CD4-positive, CD25-positive, alpha-beta regulatory T cell (primary cell): ENCODE measurements around the gene PLEKHM3. TPM values are rescaled to one million over a fixed set of nuclear protein-coding genes. Genes with fewer than 3 reads are reported as not detected.

Experiments used
- ATAC-seq, 2 donors: fragments of 150-1000 bp; cut with Tn5 transposase; one replicate each; pipeline ENCODE4 v1.10.0; 2021; ENCODE audit warnings: low read depth in 2 of 2, moderate number of reproducible peaks in 2 of 2, moderate library complexity in 1 of 2
- DNase-seq, 3 donors: peaks; one replicate each; pipeline versions ENCODE4 v3.0.0 to v3.0.0-alpha.2; 2012 to 2022; ENCODE audit warnings: mixed read lengths in 1 of 3
- H3K27ac ChIP-seq: one replicate; pipeline ENCODE4 v1.7.0; 2013; ENCODE audit warnings: mild to moderate bottlenecking, low read length; ENCODE audit not compliant: insufficient read depth, poor library complexity, severe bottlenecking
- H3K27me3 ChIP-seq: one replicate; pipeline ENCODE4 v1.7.0; 2013; ENCODE audit warnings: low read length; ENCODE audit not compliant: control insufficient read depth, insufficient read depth
- H3K36me3 ChIP-seq: one replicate; pipeline ENCODE4 v1.7.0; 2013; ENCODE audit warnings: mild to moderate bottlenecking, low read length, moderate library complexity; ENCODE audit not compliant: control insufficient read depth, insufficient read depth
- H3K4me1 ChIP-seq: 2 replicates; pipeline ENCODE4 v1.7.0; 2013; ENCODE audit warnings: mild to moderate bottlenecking, low read length; ENCODE audit not compliant: insufficient read depth, control insufficient read depth, poor library complexity, severe bottlenecking
- H3K4me3 ChIP-seq: one replicate; pipeline ENCODE4 v1.7.0; 2013; ENCODE audit warnings: low read depth, mild to moderate bottlenecking, low read length, moderate library complexity
- H3K9me3 ChIP-seq, 2 experiments: 1 replicate in 1 of 2; 2 replicates in 1 of 2; pipeline ENCODE4 v1.7.0; 2013; ENCODE audit warnings: low read length in 2 of 2, mild to moderate bottlenecking in 1 of 2, moderate library complexity in 1 of 2; ENCODE audit not compliant: control insufficient read depth in 2 of 2
- H3K27ac Mint-ChIP-seq, 3 donors: one replicate each; pipeline ENCODE4 v1.8.0; 2020 to 2022; ENCODE audit warnings: mild to moderate bottlenecking in 3 of 3, mixed read lengths in 3 of 3, moderate library complexity in 2 of 3
- H3K27me3 Mint-ChIP-seq: one replicate; pipeline ENCODE4 v1.8.0; 2022; ENCODE audit warnings: mild to moderate bottlenecking, mixed read lengths
- H3K36me3 Mint-ChIP-seq: one replicate; pipeline ENCODE4 v1.8.0; 2020; ENCODE audit warnings: mixed read lengths
- H3K4me1 Mint-ChIP-seq, 4 donors: one replicate each; pipeline ENCODE4 v1.8.0; 2020 to 2022; ENCODE audit warnings: mixed read lengths in 4 of 4, mild to moderate bottlenecking in 1 of 4
- H3K4me3 Mint-ChIP-seq, 4 donors: one replicate each; pipeline ENCODE4 v1.8.0; 2020 to 2022; ENCODE audit warnings: mild to moderate bottlenecking in 4 of 4, mixed read lengths in 4 of 4, moderate library complexity in 3 of 4
- H3K9me3 Mint-ChIP-seq, 7 donors: one replicate each; pipeline ENCODE4 v1.8.0; 2020 to 2022; ENCODE audit warnings: mixed read lengths in 7 of 7, mild to moderate bottlenecking in 3 of 7, moderate library complexity in 2 of 7
- polyA plus RNA-seq, 4 donors: library from polyadenylated mRNA; unstranded; fragments of 300-500 nt; fragmentation: Illumina TruSeq; gene quantifications; one replicate each; pipeline ENCODE4 v1.2.3, GENCODE V29; 2021
- total RNA-seq: library from RNA; stranded (reverse); gene quantifications from one replicate; pipeline ENCODE4 v1.2.3, GENCODE V29; 2022

PLEKHM3 gene
- total and polyA plus RNA-seq, 5 donors from 2014 or later, result 2.7 to 15.1 (median 3.4) TPM

GRCh38 chr2:208000701-208001395 is 24.5 kb downstream of the PLEKHM3 start:
- Histone ChIP-seq H3K4me3 (no peak overlapping the region), H3K27me3 (no peaks in the 10 kb centered on the region), H3K9me3 (no peaks in the 10 kb centered on the region), H3K27ac (no peak overlapping the region), H3K36me3 (peaks cover 22% of the 10 kb centered on the region), H3K4me1 (no peaks in the 10 kb centered on the region)
- Mint-ChIP-seq H3K4me3 (no peak overlapping the region), H3K27ac (no peak overlapping the region), H3K4me1 (peaks cover 12 to 19% (median 17%) of the 10 kb centered on the region in 4 donors), H3K9me3 (peaks cover 0 to 1% (median 0%) of the 10 kb centered on the region in 7 donors), H3K36me3 (peaks cover 33% of the 10 kb centered on the region), H3K27me3 (no peaks in the 10 kb centered on the region)
- DNase-seq (no peak), ATAC-seq (no peak)

- Histone ChIP-seq H3K9me3 (no peaks in the 10 kb centered on the region), H3K27ac (no peak overlapping the region), H3K36me3 (peaks cover 21% of the 10 kb centered on the region), H3K27me3 (no peaks in the 10 kb centered on the region), H3K4me1 (no peaks in the 10 kb centered on the region), H3K4me3 (no peak overlapping the region)
- peaks cover 43% of the 10 kb centered on the region for H3K36me3 Mint-ChIP-seq
- no peak for DNase-seq
- peaks cover 19 to 27% (median 23%) of the 10 kb centered on the region in 4 donors for H3K4me1 Mint-ChIP-seq
- no peak overlapping the region for H3K4me3 Mint-ChIP-seq
- H3K27ac Mint-ChIP-seq, result peak overlapping the region in 2 of 3 donors; percentile 5 to 22
- H3K9me3 Mint-ChIP-seq, result no peaks in the 10 kb centered on the region
- ATAC-seq, result no peak
- no peaks in the 10 kb centered on the region for H3K27me3 Mint-ChIP-seq
Observed at GRCh38 chr2:207996848-207997247, 28.5 kb downstream of the PLEKHM3 start.

GRCh38 chr2:207995887-207996286 is 29.4 kb downstream of the PLEKHM3 start:
- Mint-ChIP-seq H3K27me3 (no peaks in the 10 kb centered on the region), H3K4me1 (peaks cover 19 to 29% (median 22%) of the 10 kb centered on the region in 4 donors), H3K36me3 (peaks cover 35% of the 10 kb centered on the region), H3K4me3 (no peak overlapping the region), H3K9me3 (no peaks in the 10 kb centered on the region), H3K27ac (peak overlapping the region in 2 of 3 donors; percentile 20 to 35)
- no peaks in the 10 kb centered on the region for H3K4me1 ChIP-seq
- DNase-seq (no peak), ATAC-seq (no peak)
- no peak overlapping the region for H3K4me3 ChIP-seq
- no peak overlapping the region for H3K27ac ChIP-seq
- H3K36me3 ChIP-seq, result peaks cover 12% of the 10 kb centered on the region
- H3K9me3 ChIP-seq, result no peaks in the 10 kb centered on the region
- H3K27me3 ChIP-seq, result no peaks in the 10 kb centered on the region

- no peak overlapping the region for H3K4me3 ChIP-seq
- no peaks in the 10 kb centered on the region for H3K9me3 ChIP-seq
- no peaks in the 10 kb centered on the region for H3K4me1 ChIP-seq
- no peaks in the 10 kb centered on the region for H3K27me3 ChIP-seq
- Mint-ChIP-seq H3K36me3 (peaks cover 21% of the 10 kb centered on the region), H3K4me1 (peaks cover 9 to 29% (median 20%) of the 10 kb centered on the region in 4 donors), H3K4me3 (no peak overlapping the region), H3K27me3 (no peaks in the 10 kb centered on the region), H3K9me3 (no peaks in the 10 kb centered on the region), H3K27ac (no peak overlapping the region)
- DNase-seq, result no peak
- no peak overlapping the region for H3K27ac ChIP-seq
- no peak for ATAC-seq
- no peaks in the 10 kb centered on the region for H3K36me3 ChIP-seq
Observed at GRCh38 chr2:207993151-207993763, 32.1 kb downstream of the PLEKHM3 start.

GRCh38 chr2:207991944-207992343 is 33.4 kb downstream of the PLEKHM3 start:
- Histone ChIP-seq H3K4me1 (no peaks in the 10 kb centered on the region), H3K27ac (no peak overlapping the region), H3K4me3 (no peak overlapping the region), H3K9me3 (no peaks in the 10 kb centered on the region), H3K27me3 (no peaks in the 10 kb centered on the region), H3K36me3 (no peaks in the 10 kb centered on the region)
- H3K27ac Mint-ChIP-seq, result no peak overlapping the region
- no peak overlapping the region for H3K4me3 Mint-ChIP-seq
- H3K9me3 Mint-ChIP-seq, result no peaks in the 10 kb centered on the region
- ATAC-seq, result no peak
- peaks cover 9 to 21% (median 16%) of the 10 kb centered on the region in 4 donors for H3K4me1 Mint-ChIP-seq
- H3K27me3 Mint-ChIP-seq, result no peaks in the 10 kb centered on the region
- H3K36me3 Mint-ChIP-seq, result peaks cover 12% of the 10 kb centered on the region
- DNase-seq, result no peak

- DNase-seq, result no peak
- Mint-ChIP-seq H3K27ac (no peak overlapping the region), H3K4me1 (peaks cover 3 to 11% (median 8%) of the 10 kb centered on the region in 4 donors), H3K4me3 (no peak overlapping the region), H3K36me3 (peaks cover 12% of the 10 kb centered on the region), H3K9me3 (no peaks in the 10 kb centered on the region), H3K27me3 (no peaks in the 10 kb centered on the region)
- no peak for ATAC-seq
- H3K27ac ChIP-seq, result no peak overlapping the region
- H3K27me3 ChIP-seq, result no peaks in the 10 kb centered on the region
- H3K36me3 ChIP-seq, result no peaks in the 10 kb centered on the region
- H3K9me3 ChIP-seq, result no peaks in the 10 kb centered on the region
- no peaks in the 10 kb centered on the region for H3K4me1 ChIP-seq
- H3K4me3 ChIP-seq, result no peak overlapping the region
Observed at GRCh38 chr2:207990784-207991183, 34.5 kb downstream of the PLEKHM3 start.

- no peak overlapping the region for H3K27ac ChIP-seq
- H3K36me3 ChIP-seq, result no peaks in the 10 kb centered on the region
- H3K4me3 Mint-ChIP-seq, result no peak overlapping the region
- no peak overlapping the region for H3K4me3 ChIP-seq
- H3K9me3 ChIP-seq, result no peaks in the 10 kb centered on the region
- H3K27me3 ChIP-seq, result no peaks in the 10 kb centered on the region
- peaks cover 15% of the 10 kb centered on the region for H3K36me3 Mint-ChIP-seq
- H3K9me3 Mint-ChIP-seq, result no peaks in the 10 kb centered on the region
- peaks cover 3 to 11% (median 6%) of the 10 kb centered on the region in 4 donors for H3K4me1 Mint-ChIP-seq
- ATAC-seq (no peak), DNase-seq (no peak)
- H3K4me1 ChIP-seq, result no peaks in the 10 kb centered on the region
- no peaks in the 10 kb centered on the region for H3K27me3 Mint-ChIP-seq
- H3K27ac Mint-ChIP-seq, result no peak overlapping the region
Observed at GRCh38 chr2:207988975-207989374, 36.4 kb downstream of the PLEKHM3 start.
